Measurements from ENCODE around the gene ACOX1.

ACOX1 gene

DNA sequence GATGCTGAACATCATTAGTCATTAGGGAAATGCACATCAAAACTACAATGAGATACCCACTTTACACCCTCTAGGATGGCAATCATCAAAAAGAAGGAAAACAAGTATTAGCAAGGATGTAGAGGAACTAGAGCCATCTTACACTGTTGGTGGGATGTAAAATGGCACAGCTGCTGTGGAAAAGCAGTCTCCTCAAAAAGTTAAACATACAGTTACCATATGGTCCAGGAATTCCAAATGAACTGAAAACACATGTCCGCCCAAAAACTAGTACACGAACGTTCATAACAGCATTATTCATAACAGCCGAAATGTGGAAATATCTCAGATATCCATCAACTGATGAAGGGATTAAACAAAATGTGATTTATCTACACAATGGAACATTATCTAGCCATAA lies 45.2 kb downstream of the ACOX1 start:
- DNase-seq = no peak

DNA sequence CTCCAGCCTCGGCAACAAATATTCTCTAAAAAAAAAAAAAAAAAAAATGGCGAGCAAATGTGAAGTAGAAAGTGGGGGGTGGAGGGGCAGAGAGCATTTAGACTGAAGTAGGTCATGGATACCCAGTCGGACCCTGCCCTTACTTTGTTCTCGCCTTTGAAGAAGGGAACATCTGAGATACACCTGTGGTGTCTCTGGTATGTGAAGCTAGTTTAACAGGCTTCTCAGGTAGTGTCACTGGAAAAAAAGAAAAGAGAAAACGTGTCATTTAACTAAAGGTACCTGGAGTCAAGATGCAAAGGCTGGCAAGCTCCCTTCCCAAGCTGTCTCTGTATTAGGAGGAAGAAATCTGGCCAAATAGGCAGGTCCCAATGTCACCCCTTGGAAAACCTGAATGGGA lies 46.1 kb downstream of the ACOX1 start:
- no peak for DNase-seq

GRCh38 chr17:75931062-75931461 lies 47.9 kb downstream of the ACOX1 start:
- DNase-seq = no peak

GRCh38 chr17:75927286-75927922 lies 51.6 kb downstream of the ACOX1 start:
- DNase-seq = no peak

DNA sequence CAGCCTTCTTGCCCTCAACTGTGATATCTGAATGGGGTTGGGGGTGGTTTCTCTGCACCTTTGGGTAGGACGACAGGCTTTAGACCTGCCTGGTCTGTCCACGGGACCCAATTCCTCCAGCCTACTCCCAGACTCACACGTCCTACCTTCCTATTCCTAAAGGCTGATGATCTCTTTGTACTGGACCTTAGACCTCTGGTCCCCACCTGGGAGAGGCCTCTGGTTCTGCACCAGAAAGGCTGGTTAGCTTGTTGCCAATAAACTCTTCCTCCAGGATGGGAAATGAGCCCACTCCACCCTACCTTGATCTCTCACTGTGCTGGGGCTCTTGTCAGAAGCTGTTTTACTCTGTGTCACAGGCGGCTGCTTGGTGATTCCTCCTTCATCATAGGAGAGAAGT lies 52.5 kb downstream of the ACOX1 start:
- DNase-seq = no peak

DNA sequence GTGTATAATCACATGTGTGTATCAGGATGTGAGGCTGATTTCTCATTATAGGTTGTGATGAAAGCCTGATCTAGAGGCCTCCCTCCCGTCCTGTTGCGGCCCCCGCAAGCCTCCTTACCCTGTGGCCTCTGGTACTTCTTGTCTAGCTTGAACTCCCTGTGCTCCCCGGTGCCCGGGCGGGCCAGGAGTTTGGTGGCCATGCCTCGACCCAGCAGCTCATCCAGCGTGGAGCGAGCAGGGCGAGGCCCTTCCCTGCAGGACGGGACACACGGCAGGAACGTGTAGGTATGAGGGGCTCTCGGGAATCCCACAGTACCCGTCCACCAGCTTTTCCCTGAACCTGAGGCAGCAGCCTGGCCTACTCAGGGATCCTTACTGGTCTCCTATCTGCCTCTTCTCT lies 53.1 kb downstream of the ACOX1 start:
- no peak for DNase-seq

- DNase-seq = no peak
These were observed 53.9 kb downstream of the ACOX1 start for GRCh38 chr17:75925103-75925502.

DNA sequence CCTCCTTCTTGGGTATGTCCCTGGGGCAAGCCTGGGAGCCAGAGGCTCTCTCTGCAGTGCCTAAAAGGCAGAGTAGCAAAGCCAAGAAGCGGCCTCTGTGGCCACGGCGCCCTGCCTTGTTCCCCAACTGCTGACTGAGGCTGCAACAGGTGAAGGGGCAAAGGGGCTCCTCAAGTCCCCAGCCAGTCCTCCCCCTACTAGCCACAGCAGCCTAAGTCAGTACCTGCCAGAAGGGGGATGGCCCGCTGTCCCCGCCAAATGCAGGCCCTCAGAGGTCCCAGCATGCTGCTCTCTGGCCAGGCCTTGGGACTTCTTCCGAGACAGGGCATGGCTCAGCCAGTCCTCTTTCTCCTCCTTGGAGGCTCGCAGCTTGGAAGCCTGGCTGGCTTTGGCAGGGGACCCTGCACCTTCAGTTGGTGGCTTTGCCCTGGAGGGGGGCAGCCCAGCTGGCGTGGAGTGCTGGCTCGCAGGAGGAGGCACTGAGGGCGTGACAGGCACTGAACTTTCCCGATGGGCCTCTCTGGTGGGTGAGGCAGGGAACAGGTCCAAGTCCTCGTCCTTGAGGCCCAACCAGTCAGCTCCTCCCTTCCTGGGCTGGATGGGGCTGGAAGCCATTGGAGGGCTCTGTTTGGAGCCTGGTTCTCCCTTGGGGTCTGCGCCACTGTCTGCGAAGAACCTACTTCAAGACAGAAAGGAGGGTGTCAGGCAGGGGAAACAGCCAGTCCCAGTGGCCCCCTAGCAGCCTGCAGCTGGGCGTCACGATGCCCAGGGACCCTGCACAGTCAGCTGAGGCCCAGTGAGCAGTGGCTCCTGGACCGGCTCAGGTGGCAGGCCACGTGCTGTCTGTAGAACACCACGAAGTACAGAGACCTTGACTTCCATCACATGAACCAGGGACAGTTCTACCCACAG lies 55.7 kb downstream of the ACOX1 start:
- DNase-seq = no peak

DNA sequence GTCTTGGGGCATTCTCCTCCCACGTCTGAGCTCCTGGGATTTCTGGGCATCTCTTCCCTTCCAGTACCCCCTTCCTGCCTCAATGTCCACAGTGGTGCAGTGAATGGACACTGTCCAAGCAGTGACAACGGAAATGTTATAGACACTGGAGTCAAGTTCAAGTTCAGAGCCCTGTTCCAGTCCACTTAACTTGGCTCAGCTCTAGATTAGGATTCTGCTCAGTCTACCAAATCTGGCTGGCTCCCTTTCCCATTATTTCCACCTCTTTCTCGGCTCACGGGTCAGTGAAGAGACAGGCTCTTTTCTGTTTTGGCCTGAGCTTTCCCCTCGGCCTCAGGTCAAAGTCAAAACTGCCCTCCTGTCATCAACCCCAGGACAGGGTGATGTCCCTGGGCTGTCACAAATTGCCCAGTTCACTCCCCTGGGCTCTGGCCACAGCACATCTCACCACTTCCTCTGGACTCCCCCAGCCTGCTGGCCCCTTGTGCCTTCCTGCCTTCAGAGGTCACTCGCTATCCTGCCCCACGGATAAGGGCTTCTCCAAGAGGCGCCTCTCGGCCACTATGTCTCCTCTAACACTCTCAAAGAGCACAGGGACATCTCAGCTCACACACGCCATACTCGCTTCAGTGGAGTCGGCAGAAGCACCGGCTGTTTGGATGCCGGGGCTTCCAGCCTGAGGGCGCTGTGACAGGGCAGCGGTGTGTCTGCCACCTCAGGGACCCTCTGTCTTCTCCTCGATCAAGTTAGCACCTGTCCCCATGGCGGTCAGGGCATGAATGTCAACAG lies 56.6 kb downstream of the ACOX1 start:
- no peak for DNase-seq

DNA sequence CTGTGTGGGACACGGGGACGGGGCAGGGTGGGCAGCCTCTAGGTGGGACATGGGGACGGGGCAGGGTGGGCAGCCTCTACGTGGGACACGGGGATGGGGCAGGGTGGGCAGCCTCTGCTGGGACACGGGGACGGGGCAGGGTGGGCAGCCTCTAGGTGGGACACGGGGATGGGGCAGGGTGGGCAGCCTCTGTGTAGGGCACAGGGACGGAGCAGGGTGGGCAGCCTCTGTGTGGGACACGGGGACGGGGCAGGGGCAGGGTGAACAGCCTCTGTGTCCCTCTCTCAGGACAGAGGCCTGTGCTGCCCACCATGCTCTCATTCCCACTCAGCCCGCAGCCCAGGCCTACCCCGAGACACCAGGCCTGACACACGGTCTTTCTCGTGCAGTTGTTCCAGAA lies 57.4 kb downstream of the ACOX1 start:
- DNase-seq = no peak

GRCh38 chr17:75920045-75920560 lies 58.9 kb downstream of the ACOX1 start:
- no peak for DNase-seq

DNA sequence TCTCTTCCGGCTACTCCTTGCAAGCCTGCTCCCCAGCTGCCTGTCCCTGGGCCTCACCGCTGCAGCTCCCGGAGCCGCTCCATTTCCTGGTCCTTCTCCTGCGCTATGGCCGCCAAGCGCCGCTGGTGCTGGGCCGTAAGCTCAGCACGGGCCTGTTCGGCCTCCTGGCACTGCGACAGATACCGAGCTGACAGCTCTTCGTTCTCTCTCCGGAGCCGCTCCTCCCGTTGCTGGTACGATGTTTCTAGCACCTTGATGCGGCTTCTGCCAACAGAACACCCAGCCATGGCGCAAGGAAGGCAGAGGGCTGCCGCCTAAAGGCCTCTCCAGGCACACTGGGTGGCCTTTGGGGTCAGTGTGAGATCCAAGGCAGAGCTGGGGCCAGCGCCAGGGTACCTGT lies 59.4 kb downstream of the ACOX1 start:
- DNase-seq = no peak

GRCh38 chr17:75917917-75918445 lies 61.0 kb downstream of the ACOX1 start:
- no peak for DNase-seq

DNA sequence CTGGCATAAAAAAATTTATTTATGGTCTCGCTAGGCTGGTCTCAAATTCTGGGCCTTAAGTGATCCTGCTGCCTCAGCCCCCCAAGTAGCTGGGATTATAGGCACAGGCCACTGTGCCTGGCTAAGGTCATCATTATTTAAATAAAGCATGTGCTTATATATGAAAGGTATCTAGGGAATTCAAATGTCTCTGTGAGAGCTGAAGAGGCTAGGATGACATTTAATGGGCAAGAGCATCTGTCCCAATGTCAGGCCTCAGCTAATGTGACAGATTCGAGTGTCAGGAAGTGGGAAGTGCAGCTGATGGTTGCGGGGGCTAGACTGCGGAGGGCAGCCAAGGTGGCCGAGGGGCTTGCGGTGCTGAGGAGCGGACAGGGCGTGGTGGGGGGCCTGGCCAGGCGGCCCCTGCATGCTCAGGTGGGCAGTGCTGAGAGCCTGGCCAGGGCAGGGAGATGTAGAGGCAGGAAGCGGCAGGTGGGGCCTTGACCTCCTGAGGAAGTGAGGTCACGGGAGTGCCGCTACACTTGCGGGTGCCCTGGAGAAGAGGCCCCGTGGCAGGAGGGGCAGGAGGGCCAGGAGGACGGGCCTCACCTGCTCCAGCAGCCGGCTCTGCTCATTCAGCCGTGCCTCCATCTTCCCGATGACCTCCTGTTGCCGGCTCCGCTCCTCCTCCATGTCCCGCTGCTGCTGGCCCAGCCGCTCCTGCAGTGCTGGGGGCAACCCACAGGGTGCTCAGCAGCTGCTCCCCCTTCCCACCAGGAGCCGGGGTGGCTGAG lies 61.6 kb downstream of the ACOX1 start:
- DNase-seq = no peak

GRCh38 chr17:75915268-75915667 lies 63.7 kb downstream of the ACOX1 start:
- no peak for DNase-seq

DNA sequence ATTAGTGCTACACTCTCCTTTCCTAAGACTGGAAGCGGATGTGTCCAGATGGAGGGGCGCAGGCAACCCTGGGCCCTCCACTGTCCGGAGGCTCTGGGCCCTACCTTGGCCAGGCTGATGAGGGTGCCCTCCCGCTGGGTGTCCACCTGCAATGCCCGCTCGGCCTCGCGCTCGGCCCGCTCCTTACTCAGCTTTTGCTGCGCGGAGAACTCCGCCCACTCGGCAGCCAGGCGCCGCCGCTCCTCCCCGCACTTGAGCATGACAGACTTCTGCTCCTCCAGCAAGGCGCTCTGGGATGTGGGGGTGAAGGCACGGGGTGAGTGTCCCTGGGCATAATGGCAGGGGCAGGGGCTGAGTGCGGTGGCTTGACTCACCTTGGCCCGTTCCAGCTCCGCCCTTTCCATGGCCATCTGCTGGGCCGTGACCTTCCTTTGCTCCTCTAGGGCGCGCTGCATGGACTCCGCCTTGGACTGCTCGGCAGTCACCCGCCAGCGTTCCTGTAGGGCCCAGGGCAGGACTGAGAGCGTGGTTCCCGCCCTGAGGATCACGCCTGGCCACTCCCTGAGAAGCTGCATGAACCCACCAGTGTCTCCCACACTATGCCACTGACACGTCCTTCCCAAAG lies 64.2 kb downstream of the ACOX1 start:
- DNase-seq = no peak

DNA sequence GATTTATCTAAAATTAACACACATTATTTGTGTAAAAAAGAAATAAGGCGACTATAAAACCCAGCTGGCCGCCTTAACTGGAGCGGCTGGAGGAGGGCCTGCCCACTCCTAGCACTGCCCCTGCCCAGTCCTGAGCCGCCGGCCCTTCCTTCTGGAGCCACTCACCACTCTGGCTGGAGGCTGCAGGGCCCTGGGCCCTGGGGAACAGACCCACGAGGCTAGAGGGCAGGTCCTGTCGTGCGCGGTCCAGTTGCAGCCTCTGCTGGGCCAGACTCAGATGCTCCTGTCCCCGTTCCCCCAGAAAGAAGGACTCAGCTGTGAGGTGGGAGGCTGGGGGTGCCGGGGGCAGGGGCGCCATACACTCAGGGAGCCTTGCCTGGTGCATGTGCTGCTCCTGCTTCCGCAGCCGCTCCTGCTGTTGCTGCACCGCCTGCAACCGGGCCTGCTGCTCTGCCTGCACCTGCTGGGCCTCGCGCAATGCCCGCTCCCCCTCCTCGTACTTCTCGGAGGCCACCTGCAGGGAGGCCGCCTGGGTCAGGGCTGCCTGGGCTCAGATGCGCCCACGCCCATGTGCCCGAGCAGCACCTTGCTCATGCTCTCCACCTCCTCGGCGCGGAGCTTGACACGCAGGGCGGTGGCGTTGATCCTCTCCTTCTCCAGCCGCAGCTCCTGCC lies 65.3 kb downstream of the ACOX1 start:
- no peak for DNase-seq

- no peak for DNase-seq
These were observed 68.3 kb downstream of the ACOX1 start for GRCh38 chr17:75910699-75911098.

GRCh38 chr17:75909812-75910274 lies 69.1 kb downstream of the ACOX1 start:
- DNase-seq = no peak

- DNase-seq = no peak
These were observed 69.7 kb downstream of the ACOX1 start for GRCh38 chr17:75909051-75909811.
